GM23338 (cell line): ENCODE data around the gene SLC23A2. TPM values are rescaled to one million over a fixed set of nuclear protein-coding genes. Genes with fewer than 3 reads are reported as not detected.

Experiments used
- ATAC-seq: fragments of 200-7000 bp; cut with Tn5 transposase; 3 replicates; pipeline ENCODE4 v1.9.1; 2020
- DNase-seq: peaks from one replicate; pipeline ENCODE4 v3.0.0-alpha.2; 2015; ENCODE audit warnings: low spot score
- H2AFZ ChIP-seq: fragments of 200-600 bp; sonication (generic); 2 replicates; pipeline ENCODE4 v1.8.0; 2016; ENCODE audit warnings: antibody characterized with exemption, mild to moderate bottlenecking, moderate library complexity
- H3F3A ChIP-seq: fragments of 200-600 bp; sonication (generic); replicated peaks from 2 replicates; pipeline ENCODE4 v1.8.0; 2017; ENCODE audit warnings: antibody characterized with exemption, mixed run types, low read depth
- H3K27ac ChIP-seq: fragments of 200-600 bp; sonication (generic); 2 replicates; pipeline ENCODE4 v1.6.1; 2016; ENCODE audit warnings: low read depth
- H3K27me3 ChIP-seq: fragments of 200-600 bp; sonication (generic); 2 replicates; pipeline ENCODE4 v1.8.0; 2016; ENCODE audit warnings: mild to moderate bottlenecking, mixed run types, moderate library complexity; ENCODE audit not compliant: insufficient read depth
- H3K36me3 ChIP-seq: fragments of 200-600 bp; sonication (generic); 2 replicates; pipeline ENCODE4 v1.8.0; 2016; ENCODE audit warnings: mild to moderate bottlenecking; ENCODE audit not compliant: insufficient read depth
- H3K4me1 ChIP-seq: fragments of 200-600 bp; sonication (generic); 2 replicates; pipeline ENCODE4 v1.8.0; 2016; ENCODE audit warnings: mild to moderate bottlenecking, moderate library complexity; ENCODE audit not compliant: insufficient read depth
- H3K4me2 ChIP-seq: fragments of 200-600 bp; sonication (generic); 2 replicates; pipeline ENCODE4 v1.7.1; 2017; ENCODE audit warnings: mixed run types
- H3K4me3 ChIP-seq: fragments of 200-600 bp; sonication (generic); 2 replicates; pipeline ENCODE4 v1.6.1; 2016; ENCODE audit warnings: mixed run types
- H3K79me2 ChIP-seq: fragments of 200-600 bp; sonication (generic); replicated peaks from 2 replicates; pipeline ENCODE4 v1.8.0; 2017; ENCODE audit warnings: mild to moderate bottlenecking; ENCODE audit not compliant: insufficient read depth
- H3K9me2 ChIP-seq: fragments of 200-600 bp; sonication (generic); 2 replicates; pipeline ENCODE4 v1.8.0; 2017; ENCODE audit not compliant: insufficient read depth
- H4K20me1 ChIP-seq: fragments of 200-600 bp; sonication (generic); replicated peaks from 2 replicates; pipeline ENCODE4 v1.8.0; 2017; ENCODE audit warnings: mild to moderate bottlenecking; ENCODE audit not compliant: insufficient read depth
- H3K27ac Mint-ChIP-seq: 2 replicates; pipeline ENCODE4 v1.8.0; 2020; ENCODE audit warnings: inconsistent platforms, mild to moderate bottlenecking, moderate library complexity, mixed read lengths
- H3K27me3 Mint-ChIP-seq: 3 replicates; pipeline ENCODE4 v1.8.0; 2022; ENCODE audit warnings: low read depth, mild to moderate bottlenecking, moderate library complexity, mixed read lengths, inconsistent platforms; ENCODE audit not compliant: insufficient read depth, poor library complexity
- H3K36me3 Mint-ChIP-seq: 3 replicates; pipeline ENCODE4 v1.8.0; 2021; ENCODE audit warnings: low read depth, mild to moderate bottlenecking, inconsistent platforms, moderate library complexity, mixed read lengths
- H3K4me1 Mint-ChIP-seq: 3 replicates; pipeline ENCODE4 v1.8.0; 2020; ENCODE audit warnings: mild to moderate bottlenecking, inconsistent platforms, mixed read lengths
- H3K4me3 Mint-ChIP-seq: 3 replicates; pipeline ENCODE4 v1.8.0; 2021; ENCODE audit warnings: moderate library complexity, mild to moderate bottlenecking, inconsistent platforms, mixed read lengths
- H3K9me3 Mint-ChIP-seq: 3 replicates; pipeline ENCODE4 v1.8.0; 2020; ENCODE audit warnings: moderate library complexity, mild to moderate bottlenecking, inconsistent platforms, mixed read lengths
- CTCF ChIP-seq, 2 experiments: fragments of 200-600 bp in 1 of 2; sonication (generic) in 1 of 2; conservative IDR thresholded peaks; 2 replicates each; pipeline versions ENCODE4 v1.5.1 to v1.6.1; 2016 to 2017; ENCODE audit warnings: antibody characterized with exemption in 2 of 2, low read depth in 2 of 2, mild to moderate bottlenecking in 2 of 2, moderate library complexity in 1 of 2
- NANOG ChIP-seq: IDR thresholded peaks from 2 replicates; pipeline ENCODE4 v1.6.1; 2016; ENCODE audit warnings: antibody characterized with exemption, borderline replicate concordance
- REST ChIP-seq: IDR thresholded peaks from one replicate; pipeline ENCODE4 v1.6.1; 2018; ENCODE audit warnings: antibody characterized with exemption; ENCODE audit not compliant: unreplicated experiment
- STAT1 ChIP-seq: IDR thresholded peaks from one replicate; pipeline ENCODE4 v1.6.1; 2016; ENCODE audit warnings: antibody characterized with exemption; ENCODE audit not compliant: unreplicated experiment
- ZNF114 ChIP-seq: fragments of 250-450 bp; sonication (Bioruptor Pico); IDR thresholded peaks from 2 replicates; pipeline ENCODE4 v1.5.0; 2020; ENCODE audit warnings: mild to moderate bottlenecking, moderate library complexity
- ZNF331 ChIP-seq: fragments of 250-450 bp; sonication (Bioruptor Pico); IDR thresholded peaks from 2 replicates; pipeline ENCODE4 v1.5.0; 2020; ENCODE audit warnings: low read depth, mild to moderate bottlenecking, moderate library complexity
- polyA plus RNA-seq: library from polyadenylated mRNA; unstranded; fragments of >200 nt; fragmentation: Nextera tagmentation; extraction: Ambion mirVana; gene quantifications from 2 replicates; pipeline ENCODE4 v1.2.1, GENCODE V29; 2016
- total RNA-seq: library from RNA; depleted of rRNA; stranded (reverse); fragments of >200 nt; shearing (Covaris generic); gene quantifications from 2 replicates; pipeline ENCODE4 v1.2.3, GENCODE V29; 2014
- TF ChIP-seq, protein P1 (sequence below): fragments of 250-450 bp; sonication (Bioruptor Pico); IDR thresholded peaks from 2 replicates; pipeline ENCODE4 v1.5.0; 2020; ENCODE audit warnings: mild to moderate bottlenecking, moderate library complexity

SLC23A2 gene
- total and polyA plus RNA-seq, 2 experiments from 2014 or later = 4.4 to 20.2 TPM

DNA sequence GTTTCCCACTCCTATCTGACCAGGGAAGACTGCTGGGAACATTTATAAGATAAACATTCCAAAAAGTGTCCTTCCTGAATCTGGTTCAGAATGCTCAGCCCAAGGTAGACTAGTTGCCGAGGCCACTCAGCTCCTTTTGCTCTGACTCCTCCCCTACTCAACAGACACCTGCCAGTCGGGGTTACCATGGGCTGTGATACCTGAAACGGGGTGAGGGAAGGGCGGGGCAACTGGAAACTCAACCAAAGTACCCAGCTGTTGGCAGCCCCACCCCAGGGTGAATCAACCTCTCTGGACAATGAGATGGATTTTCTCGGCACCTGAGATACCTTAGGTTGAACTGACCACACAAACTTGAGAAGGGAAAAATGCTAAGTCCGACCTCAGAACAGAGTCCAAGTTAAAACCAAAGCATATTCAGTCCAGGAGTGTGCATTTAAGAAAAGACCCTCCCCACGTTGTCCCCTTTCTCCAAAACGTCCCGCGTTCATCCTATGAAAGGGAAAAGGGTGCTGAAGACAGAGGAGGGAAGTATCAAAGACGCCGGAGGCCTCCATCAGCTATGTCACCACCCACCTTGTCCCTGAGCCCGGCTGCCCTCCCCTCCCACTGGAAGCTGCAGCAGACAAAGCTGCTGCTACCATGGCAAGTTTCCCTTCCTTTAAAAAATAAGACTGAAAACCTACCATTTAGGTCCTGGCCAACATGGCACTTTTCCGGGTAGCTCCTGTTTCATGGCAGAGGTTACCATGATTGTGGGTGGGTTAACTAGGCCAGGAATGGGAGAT lies 100.1 kb downstream of the SLC23A2 start:
- H3K4me2 ChIP-seq = no peak overlapping the region
- no peak overlapping the region for H3K27ac ChIP-seq
- H3K27me3 ChIP-seq = no peaks in the 10 kb centered on the region
- H3K4me1 ChIP-seq = peaks cover 7% of the 10 kb centered on the region; the same call in 1 of the 2 replicates
- Mint-ChIP-seq H3K4me1 (peaks cover 17% of the 10 kb centered on the region), H3K27ac (no peak overlapping the region), H3K9me3 (peaks cover 9% of the 10 kb centered on the region; the same call in 2 of the 3 replicates), H3K4me3 (no peak overlapping the region), H3K27me3 (peaks cover 12% of the 10 kb centered on the region), H3K36me3 (peaks cover 20% of the 10 kb centered on the region)
- no peaks in the 10 kb centered on the region for H3F3A ChIP-seq
- no peaks in the 10 kb centered on the region for H3K36me3 ChIP-seq
- TF ChIP-seq, protein P1, sequence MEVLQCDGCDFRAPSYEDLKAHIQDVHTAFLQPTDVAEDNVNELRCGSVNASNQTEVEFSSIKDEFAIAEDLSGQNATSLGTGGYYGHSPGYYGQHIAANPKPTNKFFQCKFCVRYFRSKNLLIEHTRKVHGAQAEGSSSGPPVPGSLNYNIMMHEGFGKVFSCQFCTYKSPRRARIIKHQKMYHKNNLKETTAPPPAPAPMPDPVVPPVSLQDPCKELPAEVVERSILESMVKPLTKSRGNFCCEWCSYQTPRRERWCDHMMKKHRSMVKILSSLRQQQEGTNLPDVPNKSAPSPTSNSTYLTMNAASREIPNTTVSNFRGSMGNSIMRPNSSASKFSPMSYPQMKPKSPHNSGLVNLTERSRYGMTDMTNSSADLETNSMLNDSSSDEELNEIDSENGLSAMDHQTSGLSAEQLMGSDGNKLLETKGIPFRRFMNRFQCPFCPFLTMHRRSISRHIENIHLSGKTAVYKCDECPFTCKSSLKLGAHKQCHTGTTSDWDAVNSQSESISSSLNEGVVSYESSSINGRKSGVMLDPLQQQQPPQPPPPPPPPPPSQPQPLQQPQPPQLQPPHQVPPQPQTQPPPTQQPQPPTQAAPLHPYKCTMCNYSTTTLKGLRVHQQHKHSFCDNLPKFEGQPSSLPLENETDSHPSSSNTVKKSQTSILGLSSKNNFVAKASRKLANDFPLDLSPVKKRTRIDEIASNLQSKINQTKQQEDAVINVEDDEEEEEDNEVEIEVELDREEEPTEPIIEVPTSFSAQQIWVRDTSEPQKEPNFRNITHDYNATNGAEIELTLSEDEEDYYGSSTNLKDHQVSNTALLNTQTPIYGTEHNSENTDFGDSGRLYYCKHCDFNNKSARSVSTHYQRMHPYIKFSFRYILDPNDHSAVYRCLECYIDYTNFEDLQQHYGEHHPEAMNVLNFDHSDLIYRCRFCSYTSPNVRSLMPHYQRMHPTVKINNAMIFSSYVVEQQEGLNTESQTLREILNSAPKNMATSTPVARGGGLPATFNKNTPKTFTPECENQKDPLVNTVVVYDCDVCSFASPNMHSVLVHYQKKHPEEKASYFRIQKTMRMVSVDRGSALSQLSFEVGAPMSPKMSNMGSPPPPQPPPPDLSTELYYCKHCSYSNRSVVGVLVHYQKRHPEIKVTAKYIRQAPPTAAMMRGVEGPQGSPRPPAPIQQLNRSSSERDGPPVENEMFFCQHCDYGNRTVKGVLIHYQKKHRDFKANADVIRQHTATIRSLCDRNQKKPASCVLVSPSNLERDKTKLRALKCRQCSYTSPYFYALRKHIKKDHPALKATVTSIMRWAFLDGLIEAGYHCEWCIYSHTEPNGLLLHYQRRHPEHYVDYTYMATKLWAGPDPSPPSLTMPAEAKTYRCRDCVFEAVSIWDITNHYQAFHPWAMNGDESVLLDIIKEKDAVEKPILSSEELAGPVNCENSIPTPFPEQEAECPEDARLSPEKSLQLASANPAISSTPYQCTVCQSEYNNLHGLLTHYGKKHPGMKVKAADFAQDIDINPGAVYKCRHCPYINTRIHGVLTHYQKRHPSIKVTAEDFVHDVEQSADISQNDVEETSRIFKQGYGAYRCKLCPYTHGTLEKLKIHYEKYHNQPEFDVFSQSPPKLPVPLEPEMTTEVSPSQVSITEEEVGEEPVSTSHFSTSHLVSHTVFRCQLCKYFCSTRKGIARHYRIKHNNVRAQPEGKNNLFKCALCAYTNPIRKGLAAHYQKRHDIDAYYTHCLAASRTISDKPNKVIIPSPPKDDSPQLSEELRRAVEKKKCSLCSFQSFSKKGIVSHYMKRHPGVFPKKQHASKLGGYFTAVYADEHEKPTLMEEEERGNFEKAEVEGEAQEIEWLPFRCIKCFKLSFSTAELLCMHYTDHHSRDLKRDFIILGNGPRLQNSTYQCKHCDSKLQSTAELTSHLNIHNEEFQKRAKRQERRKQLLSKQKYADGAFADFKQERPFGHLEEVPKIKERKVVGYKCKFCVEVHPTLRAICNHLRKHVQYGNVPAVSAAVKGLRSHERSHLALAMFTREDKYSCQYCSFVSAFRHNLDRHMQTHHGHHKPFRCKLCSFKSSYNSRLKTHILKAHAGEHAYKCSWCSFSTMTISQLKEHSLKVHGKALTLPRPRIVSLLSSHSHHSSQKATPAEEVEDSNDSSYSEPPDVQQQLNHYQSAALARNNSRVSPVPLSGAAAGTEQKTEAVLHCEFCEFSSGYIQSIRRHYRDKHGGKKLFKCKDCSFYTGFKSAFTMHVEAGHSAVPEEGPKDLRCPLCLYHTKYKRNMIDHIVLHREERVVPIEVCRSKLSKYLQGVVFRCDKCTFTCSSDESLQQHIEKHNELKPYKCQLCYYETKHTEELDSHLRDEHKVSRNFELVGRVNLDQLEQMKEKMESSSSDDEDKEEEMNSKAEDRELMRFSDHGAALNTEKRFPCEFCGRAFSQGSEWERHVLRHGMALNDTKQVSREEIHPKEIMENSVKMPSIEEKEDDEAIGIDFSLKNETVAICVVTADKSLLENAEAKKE (CRISPR knock-in tag) = no peak
- no peak for TF ChIP-seq ZNF331
- no peak for TF ChIP-seq REST
- TF ChIP-seq ZNF114 (CRISPR knock-in tag) = no peak
- no peak for TF ChIP-seq STAT1
- no peak for TF ChIP-seq NANOG
- TF ChIP-seq CTCF (conservative IDR thresholded peaks at IDR 0.05; ENCODE audit: low read depth in 2 of 2) = no peak
- no peaks in the 10 kb centered on the region; the same call in 1 of the 2 replicates for H4K20me1 ChIP-seq
- H2AFZ ChIP-seq = no peak overlapping the region
- ATAC-seq = peak; percentile 16
- no peaks in the 10 kb centered on the region for H3K9me2 ChIP-seq
- no peak for DNase-seq
- H3K79me2 ChIP-seq = no peaks in the 10 kb centered on the region
- no peak overlapping the region for H3K4me3 ChIP-seq
